CD4-positive, alpha-beta T cell treated with Interleukin-2 at 100 ng/mL for 4 hours (primary cell): Measurements from ENCODE around the gene TM7SF2.

Source experiments
- DNase-seq: peaks from one replicate; pipeline ENCODE4 v3.0.0-alpha.2; 2020; ENCODE audit warnings: low spot score

Gene TM7SF2

DNA sequence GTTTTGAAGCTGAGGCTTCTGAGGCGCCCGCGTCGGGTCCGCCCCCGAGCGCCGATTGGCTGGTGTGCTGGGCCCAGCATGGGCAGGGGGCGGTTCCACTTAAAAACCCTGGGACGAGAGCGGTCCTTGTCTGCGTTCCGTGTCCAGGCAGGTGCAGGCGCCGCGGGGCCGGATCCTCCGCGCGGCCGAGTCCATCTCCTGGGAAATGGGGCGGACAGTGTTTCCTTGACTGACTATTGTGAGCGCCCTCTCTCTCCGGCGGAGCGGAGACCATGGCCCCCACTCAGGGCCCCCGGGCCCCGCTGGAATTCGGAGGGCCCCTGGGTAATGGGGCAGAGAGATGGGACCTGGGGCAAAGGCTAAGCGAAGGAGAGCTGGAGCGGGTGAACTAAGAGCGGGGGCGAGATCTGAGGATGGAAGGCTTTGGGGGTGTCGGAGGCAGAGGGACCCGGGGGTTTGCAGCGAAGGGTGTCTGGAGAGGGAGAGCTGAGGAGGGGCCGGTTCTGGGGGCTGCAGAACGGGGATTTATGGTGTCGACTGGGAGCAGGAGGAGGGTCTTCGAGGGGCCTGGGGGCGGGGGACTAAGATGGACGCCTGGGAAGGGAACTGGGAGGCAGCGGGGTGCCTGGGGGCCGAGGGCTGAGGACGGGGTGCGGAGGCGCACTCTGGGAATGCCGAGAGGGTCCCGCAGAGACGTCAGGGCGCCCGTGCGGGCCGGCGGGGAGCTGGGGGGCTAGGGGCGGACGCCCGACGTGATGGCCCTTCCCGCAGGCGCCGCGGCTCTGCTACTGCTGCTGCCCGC lies at the start of gene TM7SF2:
Gene TM7SF2, plus strand, starts transcription at position 129 of the 802 bp plus-strand sequence. Its CDS starts 144 bp downstream, at position 273.
- peak; percentile 94 for DNase-seq

DNA sequence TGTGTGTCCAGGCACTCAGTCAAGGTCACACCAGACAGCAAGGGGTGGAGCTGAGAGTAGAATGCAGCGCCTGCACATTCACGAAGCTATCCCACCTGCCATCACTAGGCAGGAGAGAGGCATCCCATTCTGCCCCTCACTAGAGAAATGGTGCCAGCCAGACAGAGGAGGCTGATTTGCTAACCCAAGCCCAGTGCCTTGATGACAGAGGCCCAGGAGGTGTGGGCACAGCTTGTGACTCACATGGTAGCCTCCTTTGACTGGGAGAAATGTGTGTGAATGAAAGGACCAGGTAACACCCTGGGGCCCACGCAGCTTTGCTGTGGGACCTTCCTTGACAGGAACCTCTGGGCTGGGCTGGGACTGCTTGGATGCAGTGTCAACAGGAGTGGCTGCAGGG lies 48.1 kb upstream of the TM7SF2 start:
- DNase-seq = no peak

DNA sequence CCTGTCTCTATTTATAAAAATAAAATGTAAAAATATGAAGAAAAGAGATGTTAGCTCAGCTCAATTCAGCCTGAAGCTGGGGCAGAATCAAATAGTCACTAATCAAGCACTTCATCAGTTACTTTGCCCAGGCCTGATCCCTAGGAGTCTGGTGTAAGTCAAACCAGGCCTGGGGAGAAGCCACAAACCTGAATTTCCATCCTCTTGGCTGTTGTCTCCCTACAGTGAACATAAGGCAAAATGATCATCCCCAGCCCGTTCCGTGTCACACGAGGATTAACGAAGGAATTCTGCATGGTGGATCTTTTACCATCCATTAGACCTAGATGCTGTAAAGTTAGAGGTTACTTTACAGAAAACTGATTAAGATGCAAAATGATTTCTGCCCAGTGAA lies 46.8 kb upstream of the TM7SF2 start:
- no peak for DNase-seq

DNA sequence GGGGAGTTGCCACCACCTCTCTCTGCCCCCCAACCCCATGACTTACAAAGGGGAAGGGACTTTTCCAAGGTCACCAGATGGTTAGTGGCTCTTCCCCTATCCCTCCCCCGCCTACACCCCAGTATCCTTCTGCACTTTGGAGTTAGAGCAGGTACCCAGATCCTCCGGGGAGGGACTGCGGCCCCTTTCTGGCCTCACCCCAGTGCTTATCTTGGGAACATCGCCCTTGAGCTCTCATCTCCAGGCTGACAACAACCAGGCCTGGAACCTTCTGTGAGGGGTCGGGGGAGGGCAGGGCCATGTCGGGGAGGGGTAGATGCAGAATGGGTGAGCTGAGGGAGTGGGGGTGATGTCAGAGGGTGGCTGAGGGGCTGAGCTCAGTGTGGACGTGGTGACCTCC lies 45.8 kb upstream of the TM7SF2 start:
- DNase-seq = no peak

DNA sequence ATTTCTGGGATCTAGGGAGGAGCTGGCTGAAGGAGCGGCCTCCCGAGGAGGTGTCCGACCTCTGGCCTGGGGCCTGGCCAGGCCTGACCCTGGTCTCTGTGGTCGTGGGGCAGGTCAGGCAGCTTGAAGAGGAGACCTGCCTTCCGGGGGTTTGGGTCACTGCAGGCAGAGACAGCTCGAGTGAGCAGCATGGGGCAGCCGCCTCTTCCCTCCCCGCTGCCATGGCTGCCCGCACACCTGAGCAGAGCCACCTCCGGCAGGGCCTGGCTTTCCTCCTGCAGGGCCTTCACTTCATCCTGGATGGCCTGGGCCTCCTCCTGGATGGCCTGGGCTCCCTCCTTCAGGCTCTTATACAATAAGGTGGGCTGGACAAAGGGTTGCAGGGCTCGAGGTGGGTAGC lies 45.4 kb upstream of the TM7SF2 start:
- DNase-seq = no peak

DNA sequence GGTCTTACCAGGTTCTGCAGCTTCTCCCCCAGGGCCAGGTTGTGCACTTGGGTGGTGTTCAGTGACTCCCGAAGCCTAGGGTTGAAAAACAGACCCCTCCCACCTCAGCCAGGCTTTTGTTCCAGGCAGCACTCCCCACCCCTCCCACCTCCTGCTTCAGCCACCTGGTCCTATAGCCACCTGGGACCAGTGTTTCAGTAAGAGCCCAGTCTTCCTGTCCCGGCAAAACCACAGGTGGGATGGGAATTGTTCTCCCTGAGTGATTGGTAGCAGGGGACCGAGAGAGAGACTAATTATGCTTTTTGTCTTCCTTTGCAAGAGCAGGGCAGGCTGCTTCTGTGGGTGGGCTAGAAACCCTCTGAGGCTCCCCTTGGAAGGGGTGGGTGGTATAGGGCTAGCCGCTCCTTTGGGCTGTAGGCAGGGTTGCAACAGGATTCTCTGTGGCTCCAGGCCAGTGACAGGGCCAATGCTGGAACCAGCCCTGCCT lies 44.8 kb upstream of the TM7SF2 start:
- DNase-seq = no peak

DNA sequence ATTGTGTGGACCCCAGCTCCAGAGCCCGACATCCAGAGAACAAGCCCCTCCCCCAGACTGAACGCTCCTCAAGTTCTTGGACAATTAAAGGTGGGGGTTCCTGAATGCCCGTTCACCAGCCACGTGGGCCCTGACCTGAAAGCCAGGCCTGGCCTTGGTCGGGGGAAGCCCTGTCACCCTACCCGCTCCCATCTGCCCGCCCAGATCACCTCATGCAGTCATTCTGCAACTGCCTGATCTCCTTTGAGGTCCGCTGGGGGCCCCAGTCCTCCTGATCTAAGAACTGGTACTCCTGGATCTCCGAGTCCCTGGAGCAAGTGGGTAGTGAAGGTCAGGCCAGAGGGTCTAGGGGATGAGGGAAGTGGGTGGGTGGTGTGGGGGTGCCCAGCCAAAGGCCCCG lies 44.2 kb upstream of the TM7SF2 start:
- DNase-seq = no peak

DNA sequence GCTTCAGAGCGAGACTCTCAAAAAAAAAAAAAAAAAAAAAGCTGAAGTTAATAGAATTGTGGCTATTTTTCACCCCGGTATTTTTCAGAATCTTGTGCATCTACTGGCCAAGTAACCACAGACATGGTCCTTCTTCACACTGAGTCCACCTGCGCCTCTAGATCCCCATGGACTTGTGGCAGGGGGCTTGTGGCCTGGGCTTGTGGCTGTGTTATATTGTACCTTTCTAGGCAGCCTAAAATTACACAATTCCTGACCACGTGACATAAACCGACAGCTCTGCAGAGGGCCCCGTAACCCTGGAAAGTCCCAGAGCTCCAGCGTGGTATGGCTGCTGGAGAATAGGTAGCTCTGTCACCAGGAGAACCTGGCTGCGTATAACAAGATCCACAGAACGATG lies 42.5 kb upstream of the TM7SF2 start:
- no peak for DNase-seq

DNA sequence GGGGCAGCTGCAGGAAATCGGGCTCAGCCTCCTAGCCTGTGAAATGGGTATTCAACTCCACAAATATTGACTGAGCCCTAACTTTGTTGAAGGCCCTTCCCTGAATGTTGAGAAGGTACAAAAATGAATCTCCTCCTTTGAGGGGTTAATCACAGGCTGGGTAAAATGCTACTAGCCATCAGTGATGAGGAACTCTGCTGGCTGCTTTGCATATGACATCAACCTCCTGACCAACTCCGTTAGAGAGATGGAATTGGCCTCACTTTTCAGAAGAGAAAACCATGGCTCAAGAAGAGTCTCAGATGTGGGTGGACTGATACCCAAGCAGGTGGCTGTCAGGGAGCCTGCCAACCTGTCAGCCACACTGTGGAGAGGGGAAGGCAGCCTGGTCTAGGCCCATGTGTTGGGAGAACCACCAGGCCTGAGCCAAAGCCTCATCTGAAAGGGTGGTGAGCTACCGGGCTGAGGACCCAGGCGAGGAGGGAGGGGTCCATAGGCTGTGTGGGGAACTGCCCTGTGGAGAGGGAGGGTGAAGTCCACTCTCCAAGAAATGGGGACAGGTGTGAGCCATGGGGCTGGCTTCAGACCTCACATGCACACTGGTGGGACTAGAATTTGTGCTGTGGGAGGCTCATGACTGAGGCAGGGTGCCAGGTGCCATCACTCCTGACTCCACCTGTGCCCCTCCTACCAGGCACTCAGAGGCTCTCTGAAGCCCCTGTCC lies 39.6 kb upstream of the TM7SF2 start:
- no peak for DNase-seq

DNA sequence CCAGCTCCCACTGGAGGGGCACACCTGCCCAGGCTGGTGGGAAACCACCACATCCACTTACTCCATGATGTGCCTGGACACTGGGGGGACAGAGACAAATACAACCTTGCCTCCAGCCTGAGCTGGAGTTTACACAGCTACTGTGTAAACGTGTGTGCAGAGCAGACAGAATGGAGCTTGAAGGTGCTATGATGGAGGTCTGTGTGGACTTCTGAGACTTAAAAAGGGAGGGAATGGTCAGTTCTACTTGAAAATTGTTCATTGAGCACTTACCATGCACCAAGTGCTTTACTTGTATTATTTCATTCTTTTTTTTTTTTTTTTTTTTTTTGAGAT lies 39.1 kb upstream of the TM7SF2 start:
- no peak for DNase-seq

DNA sequence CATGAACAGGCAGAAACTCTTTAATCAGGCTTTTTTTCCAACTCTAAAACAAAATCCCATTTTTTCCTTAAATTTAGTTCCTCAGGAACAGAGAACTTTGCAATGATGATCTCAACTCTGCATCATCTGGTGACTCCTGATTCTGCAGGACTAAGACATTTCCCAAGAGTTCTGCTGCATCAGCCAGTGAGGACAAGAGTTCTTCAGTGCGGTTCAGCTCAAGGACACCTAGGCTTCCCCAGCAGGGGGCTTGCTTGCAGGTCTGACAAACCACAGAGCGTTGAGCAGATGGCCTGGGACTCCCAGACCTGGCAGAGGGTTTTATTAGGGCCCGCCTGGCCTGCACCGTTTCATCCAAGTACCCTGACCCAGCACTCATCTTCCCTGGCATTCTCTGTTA lies 34.2 kb upstream of the TM7SF2 start:
- DNase-seq = no peak

DNA sequence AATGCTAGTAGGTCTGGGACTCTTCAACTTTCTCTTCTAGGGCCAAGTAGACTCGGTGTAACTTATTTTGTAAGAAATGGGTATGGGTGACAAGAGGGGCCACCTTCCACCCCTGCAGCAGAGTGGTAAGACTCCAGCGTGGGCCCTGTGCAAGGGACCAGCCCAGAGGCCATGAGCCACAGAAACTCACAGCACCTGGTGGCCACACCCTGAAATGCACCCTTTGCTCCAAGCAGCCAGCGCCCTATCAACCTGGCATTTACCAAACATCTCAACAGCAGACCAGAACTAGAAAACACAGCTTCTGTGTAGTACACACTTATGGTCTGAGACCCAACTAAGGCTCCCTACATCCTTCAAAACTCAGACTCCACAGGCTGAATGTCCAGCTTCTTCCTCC lies 33.5 kb upstream of the TM7SF2 start:
- peak; percentile 81 for DNase-seq

DNA sequence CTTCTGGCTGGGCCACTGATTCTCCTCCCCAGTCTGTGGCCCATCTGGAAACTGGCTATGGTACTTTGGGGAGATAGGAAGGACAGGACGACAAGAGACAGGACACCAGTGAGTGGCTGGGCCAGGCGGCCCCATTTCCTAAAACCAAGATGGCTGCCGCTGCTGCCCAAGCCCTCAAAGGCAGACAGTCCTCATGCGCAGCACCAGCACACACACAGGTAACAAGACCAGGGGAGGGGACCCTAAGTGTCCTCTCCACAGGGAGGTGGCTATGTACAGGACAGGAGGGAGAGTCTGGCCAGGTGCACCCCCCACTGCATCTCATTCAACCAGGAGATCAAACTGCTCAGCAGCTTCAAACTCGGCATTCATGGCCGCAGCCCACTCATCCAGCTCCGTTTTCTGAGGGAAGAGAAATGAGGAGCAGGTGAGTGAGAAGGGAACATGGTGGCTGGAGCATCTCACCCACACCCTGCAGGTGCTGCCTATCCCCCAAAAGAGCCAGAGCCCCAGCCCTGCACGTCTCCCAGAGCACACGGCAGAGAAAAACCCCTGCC lies 32.8 kb upstream of the TM7SF2 start:
- no peak for DNase-seq

DNA sequence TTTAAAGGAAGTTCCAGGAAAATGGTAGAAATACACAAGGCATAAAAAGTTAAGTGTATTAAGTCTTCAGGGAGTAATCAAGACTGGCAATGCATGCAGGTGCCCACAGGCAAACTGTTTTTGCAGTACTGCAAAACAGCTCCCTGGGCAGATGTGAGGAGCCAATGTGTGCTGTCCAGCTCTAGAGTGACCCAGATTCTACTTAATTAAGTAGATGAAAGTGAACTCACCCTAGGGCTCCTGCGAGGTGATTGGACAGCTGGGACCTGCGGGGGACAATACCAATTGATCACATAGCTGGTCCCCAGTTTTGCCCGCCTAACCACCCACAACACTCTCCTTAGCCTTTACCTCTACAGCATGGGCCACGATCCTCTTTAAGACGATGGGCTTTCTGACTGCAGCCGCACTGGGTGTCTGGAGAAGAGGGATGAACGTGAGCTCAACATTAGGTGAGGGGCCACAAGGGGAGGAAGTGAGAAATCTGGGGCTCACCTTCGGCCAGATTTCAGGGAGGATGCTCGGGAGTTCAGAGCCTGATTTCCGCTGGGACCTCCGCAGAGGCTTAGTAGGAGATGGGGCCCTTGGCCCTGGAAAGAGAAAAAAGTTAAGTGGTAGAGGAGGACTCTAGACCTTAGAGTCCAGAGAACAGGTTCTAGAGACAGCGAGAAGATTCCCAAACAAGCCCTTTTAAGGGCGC lies 28.4 kb upstream of the TM7SF2 start:
- no peak for DNase-seq

DNA sequence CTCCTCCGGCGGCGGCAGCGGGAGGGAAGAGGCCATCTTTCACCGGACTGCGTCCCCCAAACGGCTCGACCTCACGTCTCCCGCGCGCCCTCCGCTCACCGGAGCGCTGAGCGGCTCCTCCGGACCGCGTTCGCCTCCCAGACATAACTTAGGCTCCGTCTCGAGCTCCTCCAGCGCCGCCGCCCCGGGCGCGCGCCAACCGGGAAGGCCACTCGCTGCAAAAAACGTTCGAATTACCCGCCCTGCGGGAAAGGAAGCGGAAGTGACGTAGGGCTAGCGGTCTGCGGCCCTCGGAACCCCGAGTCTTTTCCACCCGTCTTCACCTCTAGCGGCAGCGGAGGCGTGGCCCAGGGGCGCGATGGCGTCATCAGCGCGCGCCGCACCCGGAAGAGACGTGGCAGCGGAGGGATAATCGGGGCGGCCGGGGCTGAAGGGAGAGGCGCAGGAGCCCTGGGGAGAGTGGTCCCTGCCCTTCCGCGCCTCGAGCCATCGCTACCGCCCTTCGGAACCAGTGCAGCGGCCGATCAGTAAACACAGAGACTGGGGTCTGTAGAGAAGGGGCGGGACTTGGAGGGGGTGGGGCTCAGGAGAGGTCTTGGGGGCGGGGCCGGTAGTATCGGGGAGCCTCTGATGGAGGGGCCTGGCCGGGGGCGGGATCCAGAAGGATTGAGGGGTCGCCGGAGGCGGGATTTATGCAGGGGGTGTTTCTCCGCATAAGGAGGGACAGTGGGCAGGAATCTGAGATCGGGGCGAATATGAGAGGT lies 27.7 kb upstream of the TM7SF2 start, which contains the start of the genes CDCA5 and ZFPL1:
Gene CDCA5, minus strand, starts transcription at position 207 of the 764 bp plus-strand sequence. Its CDS starts 62 bp downstream, at position 145.
Gene ZFPL1, plus strand, starts transcription at position 389 of the 764 bp plus-strand sequence. CDS start 477 bp downstream, outside the sequence.
- peak; percentile 96 for DNase-seq

DNA sequence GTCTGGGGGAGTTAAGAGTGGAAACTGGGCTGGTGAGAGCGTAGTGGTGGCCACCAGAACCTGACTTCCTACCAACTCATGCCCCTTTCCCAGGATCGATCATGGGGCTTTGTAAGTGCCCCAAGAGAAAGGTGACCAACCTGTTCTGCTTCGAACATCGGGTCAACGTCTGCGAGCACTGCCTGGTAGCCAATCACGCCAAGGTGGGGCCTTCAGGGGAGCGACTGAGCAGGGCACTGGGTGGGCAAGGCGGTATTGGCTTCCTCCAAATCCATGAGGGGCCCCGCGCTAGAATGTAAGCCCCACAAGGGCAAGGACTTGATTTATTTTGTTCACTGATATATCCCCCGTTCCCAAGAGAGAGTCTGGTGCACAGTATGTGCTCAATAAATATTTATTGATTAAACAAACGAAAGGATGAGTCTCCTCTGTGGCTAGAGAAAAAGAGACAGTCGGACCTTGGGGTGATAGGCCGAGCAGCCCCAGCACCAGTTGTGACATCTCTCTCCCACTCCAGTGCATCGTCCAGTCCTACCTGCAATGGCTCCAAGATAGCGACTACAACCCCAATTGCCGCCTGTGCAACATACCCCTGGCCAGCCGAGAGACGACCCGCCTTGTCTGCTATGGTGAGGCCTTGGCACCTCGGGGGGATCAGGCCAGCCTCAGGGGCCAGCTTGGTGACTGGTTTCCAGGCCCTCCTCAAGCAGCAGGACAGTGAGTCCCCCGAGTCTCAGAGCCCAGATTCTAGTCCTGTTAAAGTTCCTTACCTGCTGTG lies 26.9 kb upstream of the TM7SF2 start:
- no peak for DNase-seq

DNA sequence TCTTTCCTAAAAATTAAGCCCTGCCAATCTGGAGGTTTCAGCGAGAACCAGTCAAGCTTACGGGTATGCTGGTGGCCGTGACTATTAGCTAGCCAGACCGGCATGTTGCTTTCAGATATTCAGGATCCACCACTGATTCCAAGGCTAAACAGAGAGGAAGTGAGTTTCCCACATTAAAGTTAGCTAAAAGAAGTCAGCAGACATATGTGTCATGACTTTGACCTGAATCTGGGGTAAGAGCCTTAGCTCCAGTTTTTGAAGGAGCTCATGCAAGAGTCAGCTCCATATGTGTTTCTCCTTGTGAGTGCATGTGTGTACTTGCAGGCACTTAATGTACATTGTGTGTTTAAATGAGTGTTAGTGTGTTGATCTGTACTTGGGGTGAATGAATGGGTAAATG lies 26.2 kb upstream of the TM7SF2 start:
- no peak for DNase-seq

DNA sequence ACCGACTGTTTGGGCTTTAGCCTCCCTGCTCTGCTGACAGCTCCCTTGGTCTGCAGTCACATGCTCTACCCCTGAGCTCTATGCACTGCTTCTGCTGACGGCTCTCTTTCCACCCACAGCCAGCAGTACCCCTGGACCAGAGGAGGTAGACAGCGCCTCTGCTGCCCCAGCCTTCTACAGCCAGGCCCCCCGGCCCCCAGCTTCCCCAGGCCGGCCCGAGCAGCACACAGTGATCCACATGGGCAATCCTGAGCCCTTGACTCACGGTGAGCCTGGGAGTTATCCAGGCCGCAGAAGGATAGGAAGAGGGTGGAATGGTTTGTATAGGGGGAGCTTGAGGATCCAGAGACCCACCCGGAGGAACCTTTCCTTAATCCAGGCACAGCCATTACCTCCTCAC lies 24.9 kb upstream of the TM7SF2 start:
- no peak for DNase-seq

DNA sequence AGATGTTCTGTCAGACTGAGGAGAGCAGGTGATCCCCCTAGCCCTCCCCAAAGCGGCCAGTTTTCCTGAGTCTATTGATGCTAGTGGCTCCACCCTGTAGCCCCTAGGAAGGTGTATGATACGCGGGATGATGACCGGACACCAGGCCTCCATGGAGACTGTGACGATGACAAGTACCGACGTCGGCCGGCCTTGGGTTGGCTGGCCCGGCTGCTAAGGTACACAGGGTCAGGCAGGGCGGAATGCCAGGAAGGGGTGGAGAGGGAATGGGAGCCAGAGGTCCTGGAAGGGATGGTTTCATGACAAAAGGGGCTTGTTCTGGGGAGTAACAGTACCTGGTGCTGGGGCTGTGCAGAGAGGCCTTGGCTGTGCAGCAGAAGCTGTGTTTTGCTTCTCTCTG lies 24.5 kb upstream of the TM7SF2 start:
- DNase-seq = no peak

DNA sequence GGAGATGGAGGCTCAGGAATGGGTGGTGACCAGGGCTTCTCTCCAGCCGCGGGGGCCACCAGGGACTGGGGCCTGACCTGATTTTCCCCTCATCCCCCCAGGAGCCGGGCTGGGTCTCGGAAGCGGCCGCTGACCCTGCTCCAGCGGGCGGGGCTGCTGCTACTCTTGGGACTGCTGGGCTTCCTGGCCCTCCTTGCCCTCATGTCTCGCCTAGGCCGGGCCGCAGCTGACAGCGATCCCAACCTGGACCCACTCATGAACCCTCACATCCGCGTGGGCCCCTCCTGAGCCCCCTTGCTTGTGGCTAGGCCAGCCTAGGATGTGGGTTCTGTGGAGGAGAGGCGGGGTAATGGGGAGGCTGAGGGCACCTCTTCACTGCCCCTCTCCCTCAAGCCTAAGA lies 23.8 kb upstream of the TM7SF2 start:
- no peak for DNase-seq

DNA sequence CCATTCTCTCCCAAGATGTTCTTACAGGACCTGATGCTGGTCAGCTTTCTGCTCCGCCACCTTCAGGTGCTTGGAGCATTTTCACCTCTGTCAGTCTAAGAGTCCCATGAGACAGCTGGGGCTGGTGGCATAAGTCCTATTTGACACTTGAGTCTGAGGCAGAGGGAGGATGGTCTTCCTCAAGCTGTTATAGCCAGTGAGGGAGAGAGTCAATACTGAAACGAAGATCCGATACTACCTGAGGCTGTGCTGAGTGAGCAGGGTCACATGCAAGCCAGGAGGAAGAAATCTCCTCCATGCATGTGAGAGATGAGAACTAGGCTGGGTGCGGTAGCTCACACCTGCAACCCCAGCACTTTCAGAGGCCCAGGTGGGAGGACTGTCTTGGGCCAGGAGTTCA lies 22.1 kb upstream of the TM7SF2 start:
- DNase-seq = no peak
